Esophagus squamous epithelium (tissue), 5 donors: ENCODE measurements around the gene RAB7B. TPM values are rescaled to one million over a fixed set of nuclear protein-coding genes. Genes with fewer than 3 reads are reported as not detected.

Experiments
- DNase-seq: peaks from one replicate; lab custom pipeline; 2025; lab: John Stamatoyannopoulos, UW
- H3K27ac ChIP-seq, 4 donors: fragments of 200-600 bp; sonication (generic); one replicate each; pipeline ENCODE4 v1.5.1; 2016 to 2019; ENCODE audit warnings: mild to moderate bottlenecking in 1 of 4
- H3K27me3 ChIP-seq, 4 donors: fragments of 200-600 bp; sonication (generic); 1 replicate in 3 of 4; 2 replicates in 1 of 4; pipeline versions ENCODE4 v1.5.1 to v1.6.0; 2017 to 2021; ENCODE audit warnings: antibody characterized with exemption in 1 of 4
- H3K36me3 ChIP-seq, 3 donors: fragments of 200-600 bp; sonication (generic); one replicate each; pipeline ENCODE4 v1.5.1; 2016 to 2019
- H3K4me1 ChIP-seq, 3 donors: fragments of 200-600 bp; sonication (generic); one replicate each; pipeline ENCODE4 v1.5.1; 2017 to 2019
- H3K4me3 ChIP-seq, 4 donors: fragments of 200-600 bp; sonication (generic); 1 replicate in 3 of 4; 2 replicates in 1 of 4; pipeline ENCODE4 v1.5.1; 2016 to 2019; ENCODE audit warnings: mild to moderate bottlenecking in 2 of 4, moderate library complexity in 1 of 4
- H3K9me3 ChIP-seq, 3 donors: fragments of 200-600 bp; sonication (generic); one replicate each; pipeline ENCODE4 v1.5.1; 2016 to 2019
- CTCF ChIP-seq, 6 experiments: fragments of 450-650 bp in 4 of 6; fragments of 200-600 bp in 2 of 6; sonication (generic) in 2 of 6; IDR thresholded peaks; one replicate each; pipeline ENCODE4 v1.5.1; 2016 to 2019; ENCODE audit warnings: antibody characterized with exemption in 6 of 6, mild to moderate bottlenecking in 4 of 6, moderate library complexity in 4 of 6
- POLR2A ChIP-seq, 4 donors: fragments of 450-650 bp; IDR thresholded peaks; one replicate each; pipeline ENCODE4 v1.6.1; 2017; ENCODE audit warnings: antibody characterized with exemption in 4 of 4, mild to moderate bottlenecking in 4 of 4, moderate library complexity in 3 of 4
- WGBS, 2 donors: methylation state at CpG; one replicate each; pipeline ENCODE4 v1.1.5; 2018; 5-methylcytosine and 5-hydroxymethylcytosine counted together
- intact Hi-C: fragments of 100-400 bp; cut with DNase I; formaldehyde crosslinking; loops from one replicate; pipeline ENCODE4 v1.15.0; 2022
- total RNA-seq, 4 donors: library from RNA; depleted of rRNA; stranded (reverse); fragments of >200 nt; gene quantifications; one replicate each; pipeline ENCODE4 v1.1.0, GENCODE V29; 2016
- donor health status: DM: yes; HTN: yes; CAD: no.

Gene RAB7B
- total RNA-seq, 4 donors from 2014 or later: 15.8 to 24.2 (median 21.4) TPM

GRCh38 chr1:206015071-206015470 is 11.9 kb upstream of the RAB7B start:
- no peaks in the 10 kb centered on the region for H3K27me3 ChIP-seq
- H3K4me1 ChIP-seq: peaks cover 0 to 13% (median 4%) of the 10 kb centered on the region in 3 donors
- no peaks in the 10 kb centered on the region for H3K36me3 ChIP-seq
- 50 to 73% methylated on average over 1 of the region's 1 CpG for WGBS, 2 donors
- no peak for DNase-seq
- no peak overlapping the region for H3K27ac ChIP-seq
- intact Hi-C loops: no loop called here
- H3K9me3 ChIP-seq: no peaks in the 10 kb centered on the region
- TF ChIP-seq POLR2A (IDR thresholded peaks at IDR 0.05) (no peak), CTCF (IDR thresholded peaks at IDR 0.05) (no peak)
- H3K4me3 ChIP-seq: no peak overlapping the region

- H3K4me3 ChIP-seq: no peak overlapping the region
- H3K9me3 ChIP-seq: no peaks in the 10 kb centered on the region
- no peak overlapping the region for H3K27ac ChIP-seq
- no peak for TF ChIP-seq POLR2A (IDR thresholded peaks at IDR 0.05)
- no peak for TF ChIP-seq CTCF (IDR thresholded peaks at IDR 0.05)
- 85 to 90% methylated on average over 5 of the region's 5 CpGs for WGBS, 2 donors
- H3K4me1 ChIP-seq: peaks cover 0 to 13% (median 4%) of the 10 kb centered on the region in 3 donors
- intact Hi-C loops: no loop called here
- no peaks in the 10 kb centered on the region for H3K27me3 ChIP-seq
- DNase-seq: no peak
- no peaks in the 10 kb centered on the region for H3K36me3 ChIP-seq
Observed at GRCh38 chr1:206014601-206015000, 11.4 kb upstream of the RAB7B start.

GRCh38 chr1:206013026-206013795 is 10.0 kb upstream of the RAB7B start:
- Histone ChIP-seq H3K27ac (no peak overlapping the region), H3K4me3 (no peak overlapping the region), H3K9me3 (no peaks in the 10 kb centered on the region), H3K4me1 (peaks cover 0 to 13% (median 4%) of the 10 kb centered on the region in 3 donors), H3K27me3 (no peaks in the 10 kb centered on the region), H3K36me3 (no peaks in the 10 kb centered on the region)
- no peak for DNase-seq
- no peak for TF ChIP-seq POLR2A (IDR thresholded peaks at IDR 0.05)
- no peak for TF ChIP-seq CTCF (IDR thresholded peaks at IDR 0.05)
- 83 to 84% methylated on average over 6 of the region's 6 CpGs for WGBS, 2 donors
- intact Hi-C loops: no loop called here

- peak; percentile 28 for DNase-seq
- Histone ChIP-seq H3K4me3 (no peak overlapping the region), H3K27me3 (no peaks in the 10 kb centered on the region), H3K4me1 (peaks cover 0 to 13% (median 4%) of the 10 kb centered on the region in 3 donors), H3K9me3 (no peaks in the 10 kb centered on the region), H3K27ac (peak overlapping the region in 1 of 4 donors; percentile 40), H3K36me3 (no peaks in the 10 kb centered on the region)
- intact Hi-C loops: no loop called here
- WGBS, 2 donors: 59 to 63% methylated on average over 14 to 17 of the region's 17 CpGs
- TF ChIP-seq CTCF (IDR thresholded peaks at IDR 0.05): peak in 1 of 6 experiments; percentile 9
- TF ChIP-seq POLR2A (IDR thresholded peaks at IDR 0.05): no peak
Observed at GRCh38 chr1:206012086-206012859, 9.1 kb upstream of the RAB7B start.

GRCh38 chr1:206011057-206011456 is 7.9 kb upstream of the RAB7B start:
- DNase-seq: no peak
- 41 to 83% methylated on average over 4 to 7 of the region's 8 CpGs for WGBS, 2 donors
- Histone ChIP-seq H3K27ac (no peak overlapping the region), H3K4me3 (no peak overlapping the region), H3K36me3 (no peaks in the 10 kb centered on the region), H3K9me3 (no peaks in the 10 kb centered on the region), H3K27me3 (no peaks in the 10 kb centered on the region), H3K4me1 (peaks cover 0 to 21% (median 4%) of the 10 kb centered on the region in 3 donors)
- intact Hi-C loops: no loop called here
- TF ChIP-seq POLR2A (IDR thresholded peaks at IDR 0.05) (no peak), CTCF (IDR thresholded peaks at IDR 0.05) (no peak)
